Measurements from ENCODE around the gene CCND3. TPM values are rescaled to one million over a fixed set of nuclear protein-coding genes. Genes with fewer than 3 reads are reported as not detected.

Gene CCND3
- total and polyA plus RNA-seq, 2 of the 13 experiments (the other 11 are each of a cell fraction or from before 2014, with no cell fraction given) = 4.3 to 7.2 TPM

DNA sequence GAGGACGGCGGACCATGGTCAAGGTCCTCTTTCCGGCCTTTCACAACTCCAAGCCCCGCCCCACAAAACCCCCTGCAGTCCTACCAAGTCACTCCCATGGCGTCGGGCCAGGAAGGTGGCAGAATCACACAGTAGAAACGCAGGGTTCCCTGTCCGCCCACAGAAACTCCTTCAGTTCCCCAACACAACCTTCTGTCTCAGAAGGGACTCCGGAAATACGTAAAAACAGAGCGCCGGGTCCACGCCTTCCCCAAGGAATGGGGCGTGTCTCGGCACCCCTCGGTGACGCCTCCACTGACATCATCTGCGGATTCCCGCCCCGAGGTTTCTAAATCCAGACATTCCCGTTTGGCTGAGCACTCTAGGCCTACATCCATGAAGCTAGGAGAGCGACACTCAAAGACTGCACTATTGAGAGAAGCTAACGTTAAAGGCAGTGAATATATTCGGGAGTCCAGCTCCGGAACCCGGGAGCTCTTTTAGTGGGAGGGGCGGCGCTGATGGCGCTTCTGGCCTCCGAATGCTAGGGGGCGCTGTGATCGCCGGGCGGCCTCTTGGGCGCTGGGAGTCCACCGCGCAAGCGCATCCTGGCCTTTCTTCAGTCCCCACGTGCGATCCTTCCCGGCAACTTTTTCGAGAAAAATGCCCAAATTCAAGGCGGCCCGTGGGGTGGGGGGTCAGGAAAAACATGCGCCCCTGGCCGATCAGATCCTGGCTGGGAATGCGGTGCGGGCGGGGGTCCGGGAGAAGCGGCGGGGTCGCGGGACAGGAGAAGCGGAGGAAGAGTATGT lies 20.5 kb downstream of the CCND3 start, which contains the start of the genes BYSL and MED20 (continued):
- peak; percentile 98 for TF ChIP-seq ARID4A (CRISPR knock-in tag; IDR thresholded peaks at IDR 0.05; ENCODE audit: borderline replicate concordance)
- TF ChIP-seq ATF5 (CRISPR knock-in tag; IDR thresholded peaks at IDR 0.05; ENCODE audit: low read depth) = peak; percentile 68; the same call in 1 of the 2 replicates
- TF ChIP-seq, protein P1, sequence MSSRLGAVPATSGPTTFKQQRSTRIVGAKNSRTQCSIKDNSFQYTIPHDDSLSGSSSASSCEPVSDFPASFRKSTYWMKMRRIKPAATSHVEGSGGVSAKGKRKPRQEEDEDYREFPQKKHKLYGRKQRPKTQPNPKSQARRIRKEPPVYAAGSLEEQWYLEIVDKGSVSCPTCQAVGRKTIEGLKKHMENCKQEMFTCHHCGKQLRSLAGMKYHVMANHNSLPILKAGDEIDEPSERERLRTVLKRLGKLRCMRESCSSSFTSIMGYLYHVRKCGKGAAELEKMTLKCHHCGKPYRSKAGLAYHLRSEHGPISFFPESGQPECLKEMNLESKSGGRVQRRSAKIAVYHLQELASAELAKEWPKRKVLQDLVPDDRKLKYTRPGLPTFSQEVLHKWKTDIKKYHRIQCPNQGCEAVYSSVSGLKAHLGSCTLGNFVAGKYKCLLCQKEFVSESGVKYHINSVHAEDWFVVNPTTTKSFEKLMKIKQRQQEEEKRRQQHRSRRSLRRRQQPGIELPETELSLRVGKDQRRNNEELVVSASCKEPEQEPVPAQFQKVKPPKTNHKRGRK (CRISPR knock-in tag; IDR thresholded peaks at IDR 0.05) = no peak
- no peak for TF ChIP-seq ZBTB7A (CRISPR knock-in tag; IDR thresholded peaks at IDR 0.05)
- peak; percentile 83 for TF ChIP-seq ZSCAN9 (CRISPR knock-in tag; IDR thresholded peaks at IDR 0.05; ENCODE audit: borderline replicate concordance)
- peak; percentile 93 for TF ChIP-seq KMT2B (CRISPR knock-in tag; IDR thresholded peaks at IDR 0.05)
- TF ChIP-seq ZNF7 (CRISPR knock-in tag; IDR thresholded peaks at IDR 0.05) = no peak
- TF ChIP-seq, protein P2, sequence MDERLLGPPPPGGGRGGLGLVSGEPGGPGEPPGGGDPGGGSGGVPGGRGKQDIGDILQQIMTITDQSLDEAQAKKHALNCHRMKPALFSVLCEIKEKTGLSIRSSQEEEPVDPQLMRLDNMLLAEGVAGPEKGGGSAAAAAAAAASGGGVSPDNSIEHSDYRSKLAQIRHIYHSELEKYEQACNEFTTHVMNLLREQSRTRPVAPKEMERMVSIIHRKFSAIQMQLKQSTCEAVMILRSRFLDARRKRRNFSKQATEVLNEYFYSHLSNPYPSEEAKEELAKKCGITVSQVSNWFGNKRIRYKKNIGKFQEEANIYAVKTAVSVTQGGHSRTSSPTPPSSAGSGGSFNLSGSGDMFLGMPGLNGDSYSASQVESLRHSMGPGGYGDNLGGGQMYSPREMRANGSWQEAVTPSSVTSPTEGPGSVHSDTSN (CRISPR knock-in tag; IDR thresholded peaks at IDR 0.05) = no peak
- peak; percentile 70 for TF ChIP-seq U2AF1 (optimal IDR thresholded peaks at IDR 0.05; ENCODE audit: low read depth, low read length)
- TF ChIP-seq ZNF891 (CRISPR knock-in tag; IDR thresholded peaks at IDR 0.05) = peak; percentile 90
- TF ChIP-seq ZNF430 (CRISPR knock-in tag; IDR thresholded peaks at IDR 0.05) = no peak
- TF ChIP-seq SSRP1 (CRISPR knock-in tag; IDR thresholded peaks at IDR 0.05) = no peak; the same call in 1 of the 2 replicates
- no peak; the same call in 1 of the 2 replicates for TF ChIP-seq HES4 (CRISPR knock-in tag; IDR thresholded peaks at IDR 0.05; ENCODE audit: borderline replicate concordance)
- TF ChIP-seq NR2F1 (CRISPR knock-in tag; IDR thresholded peaks at IDR 0.05) = no peak
- 0 out of 2 replicates have a peak, but pooled peaks have one; percentile 67 for TF ChIP-seq ZNF776 (CRISPR knock-in tag; IDR thresholded peaks at IDR 0.05)
- peak; percentile 71; the same call in 1 of the 2 replicates for TF ChIP-seq ZNF737 (CRISPR knock-in tag; IDR thresholded peaks at IDR 0.05; ENCODE audit: borderline replicate concordance)
- peak; percentile 57; the same call in 1 of the 2 replicates for TF ChIP-seq ESRRA (CRISPR knock-in tag; IDR thresholded peaks at IDR 0.05; ENCODE audit: low read depth)
- TF ChIP-seq THAP8 (CRISPR knock-in tag; IDR thresholded peaks at IDR 0.05; ENCODE audit: borderline replicate concordance) = peak; percentile 97; the same call in 1 of the 2 replicates
- TF ChIP-seq RBFOX2 (IDR thresholded peaks at IDR 0.05; ENCODE audit: low read depth, low read length) = peak; percentile 85
- TF ChIP-seq TOPORS (CRISPR knock-in tag; IDR thresholded peaks at IDR 0.05) = peak; percentile 93
- no peak; the same call in 1 of the 2 replicates for TF ChIP-seq SMAD9 (CRISPR knock-in tag; IDR thresholded peaks at IDR 0.05)
